ENCODE data around the gene GAB3. TPM values are rescaled to one million over a fixed set of nuclear protein-coding genes. Genes with fewer than 3 reads are reported as not detected.

Gene GAB3
- total RNA-seq, 1 donor from 2014 or later, result 1.7 TPM

GRCh38 chrX:154717824-154718223, 33.1 kb downstream of the GAB3 start:
- H3K27ac Mint-ChIP-seq (ENCODE audit: unreplicated experiment), result no peak overlapping the region
- TF ChIP-seq CTCF (IDR thresholded peaks at IDR 0.05; ENCODE audit: insufficient read depth, low read depth, low read length) (no peak), EZH2 (IDR thresholded peaks at IDR 0.05; ENCODE audit: insufficient read depth, low read length) (no peak)

GRCh38 chrX:154715825-154716224, 35.1 kb downstream of the GAB3 start:
- no peak overlapping the region for H2AFZ ChIP-seq (ENCODE audit: low read depth, low read length)
- no peak for FAIRE-seq
- H3K9me3 Mint-ChIP-seq (ENCODE audit: unreplicated experiment), result peaks cover 2% of the 10 kb centered on the region
- H3K27ac ChIP-seq (ENCODE audit: low read depth, low read length), result no peak overlapping the region
- H4K20me1 ChIP-seq (ENCODE audit: insufficient read depth, low read length), result no peaks in the 10 kb centered on the region
- no peak overlapping the region for H3K27ac Mint-ChIP-seq (ENCODE audit: unreplicated experiment)
- H3K4me2 ChIP-seq (ENCODE audit: low read length), result no peak overlapping the region
- H3K27me3 ChIP-seq (ENCODE audit: insufficient read depth, low read length), result no peaks in the 10 kb centered on the region
- H3K4me3 Mint-ChIP-seq (ENCODE audit: unreplicated experiment), result no peak overlapping the region
- H3K36me3 Mint-ChIP-seq (ENCODE audit: low read depth, unreplicated experiment), result no peaks in the 10 kb centered on the region
- no peak for TF ChIP-seq EZH2 (IDR thresholded peaks at IDR 0.05; ENCODE audit: insufficient read depth, low read length)
- no peak for TF ChIP-seq CTCF (IDR thresholded peaks at IDR 0.05; ENCODE audit: insufficient read depth, low read depth, low read length)
- H3K27me3 Mint-ChIP-seq (ENCODE audit: low read depth, unreplicated experiment), result no peaks in the 10 kb centered on the region
- no peaks in the 10 kb centered on the region for H3K36me3 ChIP-seq (ENCODE audit: insufficient read depth, low read length)
- H3K4me1 ChIP-seq (ENCODE audit: insufficient read depth, low read length), result peaks cover 31% of the 10 kb centered on the region
- H3K9me3 ChIP-seq (ENCODE audit: insufficient read depth, low read depth, low read length), result no peaks in the 10 kb centered on the region
- no peak for DNase-seq (ENCODE audit: low read depth)
- no peaks in the 10 kb centered on the region for H3K79me2 ChIP-seq (ENCODE audit: insufficient read depth, low read length)
- peaks cover 17% of the 10 kb centered on the region for H3K4me1 Mint-ChIP-seq (ENCODE audit: low read depth, unreplicated experiment)
- no peak overlapping the region for H3K4me3 ChIP-seq (ENCODE audit: insufficient read depth, low read depth, low read length)
- no peak overlapping the region for H3K9ac ChIP-seq (ENCODE audit: low read length)

More at GRCh38 chrX:154717824-154718223, 33.1 kb downstream of the GAB3 start:
- Histone ChIP-seq H3K9ac (ENCODE audit: low read length) (no peak overlapping the region), H3K4me3 (ENCODE audit: insufficient read depth, low read depth, low read length) (no peak overlapping the region), H2AFZ (ENCODE audit: low read depth, low read length) (no peak overlapping the region), H3K79me2 (ENCODE audit: insufficient read depth, low read length) (no peaks in the 10 kb centered on the region), H3K27ac (ENCODE audit: low read depth, low read length) (no peak overlapping the region), H3K4me1 (ENCODE audit: insufficient read depth, low read length) (peaks cover 24% of the 10 kb centered on the region), H3K9me3 (ENCODE audit: insufficient read depth, low read depth, low read length) (no peaks in the 10 kb centered on the region), H3K36me3 (ENCODE audit: insufficient read depth, low read length) (no peaks in the 10 kb centered on the region), H4K20me1 (ENCODE audit: insufficient read depth, low read length) (no peaks in the 10 kb centered on the region), H3K4me2 (ENCODE audit: low read length) (peak overlapping the region; percentile 7), H3K27me3 (ENCODE audit: insufficient read depth, low read length) (no peaks in the 10 kb centered on the region)
- Mint-ChIP-seq H3K4me3 (ENCODE audit: unreplicated experiment) (no peak overlapping the region), H3K4me1 (ENCODE audit: low read depth, unreplicated experiment) (peaks cover 11% of the 10 kb centered on the region), H3K27me3 (ENCODE audit: low read depth, unreplicated experiment) (no peaks in the 10 kb centered on the region), H3K36me3 (ENCODE audit: low read depth, unreplicated experiment) (no peaks in the 10 kb centered on the region), H3K9me3 (ENCODE audit: unreplicated experiment) (peaks cover 3% of the 10 kb centered on the region)
- no peak for FAIRE-seq
- peak; percentile 78 for DNase-seq (ENCODE audit: low read depth)

GRCh38 chrX:154714925-154715324, 36.0 kb downstream of the GAB3 start:
- H3K27ac Mint-ChIP-seq (ENCODE audit: unreplicated experiment), result no peak overlapping the region
- Histone ChIP-seq H3K9ac (ENCODE audit: low read length) (no peak overlapping the region), H3K36me3 (ENCODE audit: insufficient read depth, low read length) (no peaks in the 10 kb centered on the region), H3K4me1 (ENCODE audit: insufficient read depth, low read length) (peaks cover 31% of the 10 kb centered on the region), H3K4me3 (ENCODE audit: insufficient read depth, low read depth, low read length) (no peak overlapping the region), H3K79me2 (ENCODE audit: insufficient read depth, low read length) (no peaks in the 10 kb centered on the region), H2AFZ (ENCODE audit: low read depth, low read length) (no peak overlapping the region), H3K4me2 (ENCODE audit: low read length) (no peak overlapping the region), H4K20me1 (ENCODE audit: insufficient read depth, low read length) (no peaks in the 10 kb centered on the region), H3K27ac (ENCODE audit: low read depth, low read length) (no peak overlapping the region), H3K9me3 (ENCODE audit: insufficient read depth, low read depth, low read length) (no peaks in the 10 kb centered on the region), H3K27me3 (ENCODE audit: insufficient read depth, low read length) (no peaks in the 10 kb centered on the region)
- peaks cover 17% of the 10 kb centered on the region for H3K4me1 Mint-ChIP-seq (ENCODE audit: low read depth, unreplicated experiment)
- FAIRE-seq (peak; percentile 83), DNase-seq (ENCODE audit: low read depth) (no peak)
- no peaks in the 10 kb centered on the region for H3K27me3 Mint-ChIP-seq (ENCODE audit: low read depth, unreplicated experiment)
- TF ChIP-seq EZH2 (IDR thresholded peaks at IDR 0.05; ENCODE audit: insufficient read depth, low read length) (no peak), CTCF (IDR thresholded peaks at IDR 0.05; ENCODE audit: insufficient read depth, low read depth, low read length) (peak; percentile 68)
- H3K36me3 Mint-ChIP-seq (ENCODE audit: low read depth, unreplicated experiment), result no peaks in the 10 kb centered on the region
- H3K4me3 Mint-ChIP-seq (ENCODE audit: unreplicated experiment), result no peak overlapping the region
- no peaks in the 10 kb centered on the region for H3K9me3 Mint-ChIP-seq (ENCODE audit: unreplicated experiment)

All from astrocyte (in vitro differentiated cells and primary cell).